Right kidney (tissue), 1 donor: Measurements from ENCODE around the gene CRYAB.
"Not testable (repeated sequence)": the region's sequence is repeated elsewhere in the genome, so short reads cannot be mapped to it uniquely, and the experiment has no call there.

Experiments
- DNase-seq: peaks from one replicate; pipeline ENCODE4 v3.0.0-alpha.2; 2016

Gene CRYAB

GRCh38 chr11:111935317-111936039, 23.9 kb upstream of the CRYAB start:
- DNase-seq, result no peak

- no peak for DNase-seq
These were observed 22.7 kb upstream of the CRYAB start for GRCh38 chr11:111934306-111934705.

- no peak for DNase-seq
These were observed 22.3 kb upstream of the CRYAB start for GRCh38 chr11:111933872-111934271.

GRCh38 chr11:111933176-111933575, 21.6 kb upstream of the CRYAB start:
- not testable (repeated sequence) for DNase-seq

GRCh38 chr11:111932611-111932950, 21.0 kb upstream of the CRYAB start:
- DNase-seq, result no peak

- DNase-seq, result no peak
These were observed 18.9 kb upstream of the CRYAB start for GRCh38 chr11:111930472-111930871.

GRCh38 chr11:111926505-111927391, 15.2 kb upstream of the CRYAB start:
- peak; percentile 93 for DNase-seq

GRCh38 chr11:111925953-111926352, 14.4 kb upstream of the CRYAB start:
- no peak for DNase-seq

GRCh38 chr11:111923951-111924350, 12.4 kb upstream of the CRYAB start:
- no peak for DNase-seq

- DNase-seq, result peak; percentile 44
These were observed 11.8 kb upstream of the CRYAB start for GRCh38 chr11:111923351-111923788.

- no peak for DNase-seq
These were observed 11.2 kb upstream of the CRYAB start for GRCh38 chr11:111922803-111923202.

- DNase-seq, result no peak
These were observed 10.1 kb upstream of the CRYAB start for GRCh38 chr11:111921541-111922230.

GRCh38 chr11:111920908-111921307, 9.3 kb upstream of the CRYAB start:
- no peak for DNase-seq

- DNase-seq, result peak; percentile 68
These were observed 7.1 kb upstream of the CRYAB start, which contains the start of gene C11orf52 for GRCh38 chr11:111918390-111919256. Gene C11orf52, plus strand, starts transcription at chr11:111918913. Its CDS starts 60 bp downstream, at chr11:111918973.

GRCh38 chr11:111917788-111918187, 6.2 kb upstream of the CRYAB start:
- no peak for DNase-seq

- no peak for DNase-seq
These were observed 5.7 kb upstream of the CRYAB start for GRCh38 chr11:111917312-111917711.

GRCh38 chr11:111916768-111917167, 5.2 kb upstream of the CRYAB start:
- no peak for DNase-seq

- no peak for DNase-seq
These were observed 2.4 kb upstream of the CRYAB start for GRCh38 chr11:111913997-111914396.

GRCh38 chr11:111913031-111913861, 1.7 kb upstream of the CRYAB start:
- DNase-seq, result peak; percentile 51

- no peak for DNase-seq
These were observed 965 bp upstream of the CRYAB start, which contains the start of gene HSPB2 for GRCh38 chr11:111912535-111912934. Gene HSPB2, plus strand, starts transcription at chr11:111912734. Its CDS starts 96 bp downstream, at chr11:111912830.
